PFSK-1 (cell line): ENCODE data around the gene SLC1A2.
A peak's percentile ranks its signal among the peaks of the same experiment; 100 is the strongest.

Experiments
- FOXP2 ChIP-seq: optimal IDR thresholded peaks from 2 replicates; pipeline ENCODE3; 2011; ENCODE audit warnings: borderline replicate concordance, control low read depth, inconsistent platforms; ENCODE audit not compliant: insufficient read depth; ENCODE audit errors: extremely low read length, extremely low read depth
- POLR2AphosphoS5 ChIP-seq: IDR thresholded peaks from 2 replicates; pipeline ENCODE4 v1.6.1; 2012; ENCODE audit warnings: low read depth, mild to moderate bottlenecking, control low read depth, low read length, moderate library complexity
- REST ChIP-seq, 2 experiments: IDR thresholded peaks; 2 replicates each; pipeline versions ENCODE4 v1.6.1 to v1.8.0; 2011 to 2012; ENCODE audit warnings: low read depth in 2 of 2, low read length in 2 of 2, control low read depth in 1 of 2, inconsistent platforms in 1 of 2, mild to moderate bottlenecking in 1 of 2, moderate library complexity in 1 of 2; ENCODE audit not compliant: insufficient read depth in 1 of 2
- SIN3A ChIP-seq: IDR thresholded peaks from 2 replicates; pipeline ENCODE4 v1.6.1; 2012; ENCODE audit warnings: mild to moderate bottlenecking, low read length, moderate library complexity, borderline replicate concordance; ENCODE audit not compliant: insufficient read depth
- TAF1 ChIP-seq: IDR thresholded peaks from 2 replicates; pipeline ENCODE4 v1.6.1; 2012; ENCODE audit warnings: low read length, control low read depth, borderline replicate concordance; ENCODE audit not compliant: insufficient read depth

SLC1A2 gene

DNA sequence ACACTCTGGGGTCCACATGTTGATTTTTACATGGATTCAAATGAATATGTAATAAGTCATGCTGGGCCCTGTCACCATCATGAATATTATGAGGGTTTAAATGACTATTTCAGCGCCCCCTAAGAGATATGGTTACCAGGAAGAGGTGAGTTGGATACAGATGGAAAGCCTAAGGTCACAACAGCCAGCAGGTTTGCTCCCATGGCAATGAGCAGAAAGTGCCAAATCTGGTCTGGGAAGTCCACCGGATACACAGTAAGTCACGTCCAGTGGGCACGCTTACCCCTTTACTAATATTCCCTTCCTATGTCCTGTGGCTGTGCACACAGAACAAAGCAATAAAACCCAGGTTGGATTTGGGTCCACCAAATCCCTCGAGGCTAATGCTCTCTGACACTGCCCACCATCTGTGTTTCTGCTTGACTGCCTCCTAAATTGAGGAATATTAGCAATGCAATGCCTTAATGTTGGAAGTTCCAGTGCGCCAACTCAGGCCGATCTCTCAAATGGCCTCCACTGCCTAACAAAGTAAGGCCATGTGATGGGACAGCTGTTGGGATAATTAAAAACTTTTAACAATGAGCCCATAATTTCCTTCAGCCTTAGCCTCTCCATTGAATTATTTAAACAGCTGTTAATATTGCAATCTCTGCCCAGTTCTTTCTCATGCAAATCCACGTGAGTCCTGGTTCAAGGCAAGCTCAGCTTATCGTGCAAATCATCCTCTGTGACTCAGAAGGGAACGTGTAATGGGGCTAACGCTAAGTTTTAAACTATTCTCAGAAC, 97.6 kb downstream of the SLC1A2 start:
- TF ChIP-seq SIN3A (no peak), REST (IDR thresholded peaks at IDR 0.05; ENCODE audit: insufficient read depth in 1 of 2, low read depth in 2 of 2, low read length in 2 of 2) (0 out of 4 replicates have a peak, but pooled peaks of 1 of the 2 experiments have one; percentile 16)

DNA sequence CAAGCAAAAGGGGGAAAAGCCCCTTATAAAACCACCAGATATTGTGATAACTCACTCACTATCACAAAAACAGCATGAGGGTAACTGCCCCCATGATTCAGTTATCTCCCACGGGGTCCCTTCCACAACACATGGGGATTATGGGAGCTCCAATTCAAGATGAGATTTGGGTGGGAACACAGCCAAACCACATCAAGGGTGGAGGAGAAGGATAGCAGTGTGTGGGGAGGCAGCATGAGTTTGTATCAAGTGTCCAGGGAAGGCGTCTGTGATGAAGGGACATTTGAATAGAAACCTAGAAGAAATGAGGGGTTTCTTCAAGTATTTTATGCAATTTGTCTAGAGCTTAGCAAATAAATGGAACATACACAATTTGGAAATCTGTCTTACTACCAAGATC, 98.2 kb downstream of the SLC1A2 start:
- TF ChIP-seq FOXP2 = no peak
- no peak for TF ChIP-seq REST (IDR thresholded peaks at IDR 0.05; ENCODE audit: insufficient read depth in 1 of 2, low read depth in 2 of 2, low read length in 2 of 2)
- no peak for TF ChIP-seq TAF1
- no peak for TF ChIP-seq SIN3A

- no peak for TF ChIP-seq REST (IDR thresholded peaks at IDR 0.05; ENCODE audit: insufficient read depth in 1 of 2, low read depth in 2 of 2, low read length in 2 of 2)
- no peak for TF ChIP-seq SIN3A
- no peak for TF ChIP-seq FOXP2
- no peak for TF ChIP-seq TAF1
- no peak for TF ChIP-seq POLR2AphosphoS5
Observed at GRCh38 chr11:35318977-35319925, 100.1 kb downstream of the SLC1A2 start.

DNA sequence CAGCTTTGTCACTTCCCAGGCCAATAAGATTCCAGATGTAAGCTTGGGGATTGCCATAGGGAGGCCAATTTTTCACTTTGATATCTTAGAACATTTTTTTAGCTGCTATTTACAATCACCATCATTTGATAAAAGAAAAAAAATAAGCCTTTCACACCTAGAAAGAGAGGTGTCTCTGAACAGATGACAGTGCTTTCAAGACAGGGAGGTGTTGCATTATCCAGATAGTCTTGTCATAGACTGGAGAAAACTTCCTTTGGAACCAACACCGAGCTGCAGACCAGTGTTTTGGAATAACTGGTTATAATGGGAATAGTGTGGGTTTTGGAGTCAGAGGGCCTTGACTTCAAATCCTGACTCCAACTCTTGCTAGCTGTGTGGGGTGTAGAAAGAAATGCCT, 101.0 kb downstream of the SLC1A2 start:
- TF ChIP-seq FOXP2 (no peak), TAF1 (no peak), SIN3A (no peak), REST (IDR thresholded peaks at IDR 0.05; ENCODE audit: insufficient read depth in 1 of 2, low read depth in 2 of 2, low read length in 2 of 2) (no peak), POLR2AphosphoS5 (no peak)
